Activated naive CD8-positive, alpha-beta T cell treated with anti-CD3 and anti-CD28 coated beads for 36 hours (primary cell): ENCODE results near the gene GINS1. TPM values are rescaled to one million over a fixed set of nuclear protein-coding genes. Genes with fewer than 3 reads are reported as not detected.
A peak's percentile ranks its signal among the peaks of the same experiment; 100 is the strongest.
"Not testable (repeated sequence)": the region's sequence is repeated elsewhere in the genome, so short reads cannot be mapped to it uniquely, and the experiment has no call there.

Experiments
- DNase-seq: peaks from one replicate; pipeline ENCODE4 v3.0.0; 2021
- H3K27ac Mint-ChIP-seq: one replicate; pipeline ENCODE4 v1.8.0; 2022; ENCODE audit warnings: mild to moderate bottlenecking, moderate library complexity, mixed read lengths
- H3K27me3 Mint-ChIP-seq: one replicate; pipeline ENCODE4 v1.8.0; 2022; ENCODE audit warnings: mild to moderate bottlenecking, mixed read lengths
- H3K36me3 Mint-ChIP-seq: one replicate; pipeline ENCODE4 v1.8.0; 2021; ENCODE audit warnings: mild to moderate bottlenecking, mixed read lengths
- H3K4me1 Mint-ChIP-seq: one replicate; pipeline ENCODE4 v1.8.0; 2021; ENCODE audit warnings: mixed read lengths
- H3K4me3 Mint-ChIP-seq: one replicate; pipeline ENCODE4 v1.8.0; 2022; ENCODE audit warnings: mild to moderate bottlenecking, moderate library complexity, mixed read lengths
- H3K9me3 Mint-ChIP-seq: one replicate; pipeline ENCODE4 v1.8.0; 2022; ENCODE audit warnings: mixed read lengths
- total RNA-seq, 2 experiments: library from RNA; stranded (reverse); gene quantifications; one replicate each; pipeline ENCODE4 v1.2.3, GENCODE V29; 2021

Gene GINS1
- total RNA-seq, 2 experiments from 2014 or later, result 33.9 to 34.1 TPM

DNA sequence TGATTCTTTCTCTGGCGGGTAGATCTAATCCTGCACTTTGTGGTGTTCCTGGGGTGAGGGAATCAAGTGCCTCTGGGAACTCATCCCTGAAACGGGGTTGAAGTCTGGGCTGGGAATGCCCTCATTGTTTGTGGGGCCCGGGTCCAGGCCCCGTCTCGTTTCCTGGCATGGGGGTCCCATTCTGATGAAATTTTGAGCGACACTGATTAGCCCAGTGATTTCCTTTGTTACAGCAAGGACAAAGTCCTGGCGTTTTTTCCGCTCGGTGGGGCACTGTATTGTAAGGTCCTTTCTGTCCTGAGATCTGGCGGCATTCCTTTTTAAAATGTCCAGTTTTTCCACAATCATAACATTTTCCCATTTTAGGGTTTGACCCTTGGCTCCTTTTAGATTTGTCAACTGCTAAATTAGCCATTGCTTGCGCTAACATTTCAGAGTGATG, 7.2 kb upstream of the GINS1 start:
- peaks cover 17% of the 10 kb centered on the region for H3K9me3 Mint-ChIP-seq
- not testable (repeated sequence) for H3K4me3 Mint-ChIP-seq, H3K27ac Mint-ChIP-seq, DNase-seq, H3K27me3 Mint-ChIP-seq, H3K36me3 Mint-ChIP-seq, H3K4me1 Mint-ChIP-seq

GRCh38 chr20:25402583-25402982, 4.9 kb upstream of the GINS1 start:
- Mint-ChIP-seq H3K27ac (no peak overlapping the region), H3K9me3 (peaks cover 17% of the 10 kb centered on the region), H3K4me1 (peaks cover 7% of the 10 kb centered on the region), H3K4me3 (no peak overlapping the region), H3K36me3 (peaks cover 3% of the 10 kb centered on the region), H3K27me3 (no peaks in the 10 kb centered on the region)
- no peak for DNase-seq

DNA sequence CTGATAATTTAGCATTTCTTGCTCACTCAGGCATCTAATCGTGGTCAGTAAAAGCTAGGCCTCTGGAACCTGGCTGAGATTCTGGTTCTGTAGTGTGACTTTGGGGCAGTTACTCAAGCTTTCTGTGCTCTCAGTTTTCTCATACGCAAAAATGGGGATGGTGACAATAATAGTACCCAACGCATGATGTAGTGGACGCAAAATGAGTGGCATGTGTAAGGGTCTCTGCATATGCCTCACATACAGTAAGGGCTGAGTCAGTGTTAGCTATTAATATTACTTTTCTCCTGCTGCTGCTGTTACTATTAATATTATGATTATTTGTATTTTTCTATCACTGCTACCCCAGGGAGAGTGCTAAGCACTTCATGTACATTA, 686 bp downstream of the GINS1 start:
- H3K27me3 Mint-ChIP-seq, result no peaks in the 10 kb centered on the region
- peaks cover 11% of the 10 kb centered on the region for H3K9me3 Mint-ChIP-seq
- peaks cover 10% of the 10 kb centered on the region for H3K36me3 Mint-ChIP-seq
- no peak for DNase-seq
- H3K4me1 Mint-ChIP-seq, result peaks cover 16% of the 10 kb centered on the region
- peak overlapping the region; percentile 91 for H3K27ac Mint-ChIP-seq
- H3K4me3 Mint-ChIP-seq, result peak overlapping the region; percentile 91

GRCh38 chr20:25408890-25409289, 1.4 kb downstream of the GINS1 start:
- Mint-ChIP-seq H3K36me3 (peaks cover 14% of the 10 kb centered on the region), H3K4me3 (peak overlapping the region; percentile 91), H3K9me3 (peaks cover 6% of the 10 kb centered on the region), H3K4me1 (peaks cover 16% of the 10 kb centered on the region), H3K27me3 (no peaks in the 10 kb centered on the region), H3K27ac (no peak overlapping the region)
- no peak for DNase-seq

- Mint-ChIP-seq H3K27me3 (no peaks in the 10 kb centered on the region), H3K36me3 (peaks cover 29% of the 10 kb centered on the region)
Measured at GRCh38 chr20:25418776-25419175, 11.3 kb downstream of the GINS1 start.

GRCh38 chr20:25421102-25421501, 13.6 kb downstream of the GINS1 start:
- H3K4me3 Mint-ChIP-seq, result no peak overlapping the region
- H3K4me1 Mint-ChIP-seq, result peaks cover 19% of the 10 kb centered on the region
- peaks cover 38% of the 10 kb centered on the region for H3K36me3 Mint-ChIP-seq
- H3K27me3 Mint-ChIP-seq, result no peaks in the 10 kb centered on the region
- DNase-seq, result no peak
- H3K27ac Mint-ChIP-seq, result no peak overlapping the region
- H3K9me3 Mint-ChIP-seq, result peaks cover 3% of the 10 kb centered on the region

More at GRCh38 chr20:25418776-25419175, 11.3 kb downstream of the GINS1 start:
- DNase-seq, result no peak
- Mint-ChIP-seq H3K27ac (no peak overlapping the region), H3K9me3 (no peaks in the 10 kb centered on the region), H3K4me1 (peaks cover under 1% of the 10 kb centered on the region), H3K4me3 (no peak overlapping the region)

DNA sequence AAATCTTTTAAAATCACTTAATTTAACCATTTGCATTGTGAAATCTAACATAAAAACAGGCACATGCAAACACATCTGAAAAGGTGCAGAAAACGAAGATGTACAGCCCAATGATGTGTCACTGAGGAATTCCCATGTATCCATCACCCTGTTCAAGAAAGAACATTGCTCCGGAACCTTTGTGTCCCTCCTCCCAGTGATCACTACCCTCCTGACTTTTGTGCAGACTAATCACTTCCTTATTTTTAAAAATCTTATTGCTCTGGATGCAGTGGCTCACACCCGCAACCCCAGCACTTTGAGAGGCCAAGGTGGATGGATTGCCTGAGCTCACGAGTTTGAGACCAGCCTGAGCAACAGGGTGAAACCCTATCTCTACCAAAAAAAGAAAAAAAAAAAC, 14.6 kb downstream of the GINS1 start:
- H3K9me3 Mint-ChIP-seq, result peaks cover 4% of the 10 kb centered on the region
- peaks cover 40% of the 10 kb centered on the region for H3K36me3 Mint-ChIP-seq
- no peak overlapping the region for H3K27ac Mint-ChIP-seq
- no peak for DNase-seq
- H3K4me1 Mint-ChIP-seq, result peaks cover 19% of the 10 kb centered on the region
- H3K4me3 Mint-ChIP-seq, result no peak overlapping the region
- H3K27me3 Mint-ChIP-seq, result no peaks in the 10 kb centered on the region

DNA sequence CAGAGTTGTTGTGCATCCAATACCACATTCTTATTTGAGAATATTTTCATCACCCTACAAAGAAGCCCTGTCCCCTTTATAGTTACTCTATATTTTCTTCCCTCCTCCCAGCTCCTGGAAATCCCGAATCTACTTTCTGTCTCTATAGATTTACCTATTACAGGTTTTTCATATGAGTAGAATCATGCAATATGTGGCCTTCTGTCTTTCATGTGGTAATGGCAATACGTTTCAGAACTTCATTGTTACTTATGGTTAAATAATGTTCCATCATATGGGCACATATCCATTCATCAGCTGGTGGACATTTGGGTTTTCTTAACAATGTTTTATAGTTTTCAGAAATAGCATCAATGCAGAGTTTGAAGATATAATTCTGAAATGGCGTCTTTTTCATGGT, 17.1 kb downstream of the GINS1 start:
- H3K27ac Mint-ChIP-seq, result no peak overlapping the region
- no peak overlapping the region for H3K4me3 Mint-ChIP-seq
- DNase-seq, result no peak
- H3K36me3 Mint-ChIP-seq, result peaks cover 55% of the 10 kb centered on the region
- H3K27me3 Mint-ChIP-seq, result no peaks in the 10 kb centered on the region
- H3K4me1 Mint-ChIP-seq, result peaks cover 19% of the 10 kb centered on the region
- peaks cover 4% of the 10 kb centered on the region for H3K9me3 Mint-ChIP-seq

DNA sequence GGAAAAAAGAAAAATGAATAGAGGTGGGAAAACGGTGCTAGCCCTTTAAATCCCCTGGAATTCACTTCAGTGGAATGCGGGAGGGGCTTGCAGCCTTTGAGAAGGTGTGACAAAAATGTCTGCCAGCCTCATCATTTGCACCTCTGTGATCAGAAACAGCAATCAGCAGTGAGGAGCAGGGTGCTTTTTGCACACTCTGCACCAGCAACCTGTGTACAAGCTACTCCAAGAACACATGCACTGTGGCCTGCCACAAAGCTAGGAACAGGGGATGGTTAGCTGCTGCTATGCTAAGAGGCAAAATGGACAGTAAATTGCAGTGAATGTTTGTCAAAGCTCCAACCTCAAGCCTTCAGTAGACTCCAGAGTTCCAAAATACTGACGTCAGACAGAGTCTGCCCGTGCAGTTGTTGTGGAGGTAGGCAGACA, 29.7 kb downstream of the GINS1 start:
- no peaks in the 10 kb centered on the region for H3K9me3 Mint-ChIP-seq
- peaks cover 34% of the 10 kb centered on the region for H3K36me3 Mint-ChIP-seq
- no peak for DNase-seq
- no peaks in the 10 kb centered on the region for H3K27me3 Mint-ChIP-seq
- H3K4me3 Mint-ChIP-seq, result no peak overlapping the region
- no peaks in the 10 kb centered on the region for H3K4me1 Mint-ChIP-seq
- H3K27ac Mint-ChIP-seq, result no peak overlapping the region

DNA sequence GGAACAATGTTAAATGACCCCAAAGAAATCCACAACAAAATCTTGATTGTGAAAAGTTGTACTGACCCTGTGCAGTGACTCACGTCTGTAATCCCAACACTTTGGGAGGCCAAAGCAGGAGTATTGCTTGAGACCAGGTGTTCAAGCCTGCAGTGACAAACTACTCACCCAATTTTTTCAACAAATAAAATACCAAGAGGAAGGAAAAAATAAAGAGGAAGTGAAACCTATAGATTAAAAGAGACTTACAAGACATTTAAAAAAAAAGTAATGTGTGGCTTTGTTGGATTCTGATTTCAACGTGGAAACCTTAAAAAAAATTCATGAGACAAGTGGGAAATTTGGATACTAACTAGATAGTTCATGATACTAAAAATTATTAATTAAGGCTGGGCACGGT, 31.9 kb downstream of the GINS1 start:
- H3K4me3 Mint-ChIP-seq, result no peak overlapping the region
- H3K27ac Mint-ChIP-seq, result no peak overlapping the region
- no peaks in the 10 kb centered on the region for H3K4me1 Mint-ChIP-seq
- H3K36me3 Mint-ChIP-seq, result peaks cover 29% of the 10 kb centered on the region
- no peaks in the 10 kb centered on the region for H3K9me3 Mint-ChIP-seq
- no peaks in the 10 kb centered on the region for H3K27me3 Mint-ChIP-seq
- DNase-seq, result no peak

DNA sequence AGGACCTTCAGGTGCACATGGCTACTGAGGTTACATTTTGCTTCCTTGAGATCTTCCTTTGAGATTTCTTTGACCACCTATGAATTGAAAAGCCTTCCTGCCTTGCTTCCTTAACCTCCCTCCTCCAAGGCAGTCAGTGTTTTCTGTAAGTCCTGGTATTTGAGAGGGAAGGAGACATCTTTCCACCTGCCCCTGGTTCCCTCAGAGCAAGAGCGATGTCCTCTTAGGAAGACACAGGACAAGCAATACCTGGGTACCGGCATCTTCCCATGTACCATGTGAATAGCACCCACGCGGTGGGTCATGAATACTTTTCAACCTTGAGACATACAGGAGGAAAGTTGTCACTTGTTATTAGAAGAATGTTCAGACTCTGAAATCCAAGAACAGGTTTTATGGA, 37.1 kb downstream of the GINS1 start:
- H3K4me1 Mint-ChIP-seq, result peaks cover 3% of the 10 kb centered on the region
- peaks cover 41% of the 10 kb centered on the region for H3K36me3 Mint-ChIP-seq
- H3K27ac Mint-ChIP-seq, result no peak overlapping the region
- DNase-seq, result no peak
- H3K4me3 Mint-ChIP-seq, result no peak overlapping the region
- no peaks in the 10 kb centered on the region for H3K27me3 Mint-ChIP-seq
- H3K9me3 Mint-ChIP-seq, result no peaks in the 10 kb centered on the region

GRCh38 chr20:25447671-25448070, 40.2 kb downstream of the GINS1 start:
- no peaks in the 10 kb centered on the region for H3K9me3 Mint-ChIP-seq
- H3K4me1 Mint-ChIP-seq, result peaks cover 3% of the 10 kb centered on the region
- peaks cover 40% of the 10 kb centered on the region for H3K36me3 Mint-ChIP-seq
- H3K27ac Mint-ChIP-seq, result no peak overlapping the region
- DNase-seq, result no peak
- no peak overlapping the region for H3K4me3 Mint-ChIP-seq
- no peaks in the 10 kb centered on the region for H3K27me3 Mint-ChIP-seq

GRCh38 chr20:25452333-25452732, 44.9 kb downstream of the GINS1 start:
- H3K4me3 Mint-ChIP-seq, result no peak overlapping the region
- no peak for DNase-seq
- no peaks in the 10 kb centered on the region for H3K9me3 Mint-ChIP-seq
- H3K4me1 Mint-ChIP-seq, result no peaks in the 10 kb centered on the region
- H3K27ac Mint-ChIP-seq, result no peak overlapping the region
- no peaks in the 10 kb centered on the region for H3K27me3 Mint-ChIP-seq
- H3K36me3 Mint-ChIP-seq, result peaks cover 22% of the 10 kb centered on the region

- Mint-ChIP-seq H3K36me3 (peaks cover 14% of the 10 kb centered on the region), H3K27ac (no peak overlapping the region), H3K9me3 (no peaks in the 10 kb centered on the region), H3K27me3 (no peaks in the 10 kb centered on the region), H3K4me1 (no peaks in the 10 kb centered on the region), H3K4me3 (no peak overlapping the region)
- DNase-seq, result no peak
Measured at GRCh38 chr20:25453035-25453810, 45.8 kb downstream of the GINS1 start.

- no peaks in the 10 kb centered on the region for H3K27me3 Mint-ChIP-seq
- no peak for DNase-seq
- no peaks in the 10 kb centered on the region for H3K4me1 Mint-ChIP-seq
- no peak overlapping the region for H3K27ac Mint-ChIP-seq
- H3K4me3 Mint-ChIP-seq, result no peak overlapping the region
- H3K36me3 Mint-ChIP-seq, result peaks cover 6% of the 10 kb centered on the region
- H3K9me3 Mint-ChIP-seq, result no peaks in the 10 kb centered on the region
Measured at GRCh38 chr20:25454153-25454900, 46.9 kb downstream of the GINS1 start.
